Astrocyte (in vitro differentiated cells and primary cell): ENCODE results near the gene DHRS13. TPM values are rescaled to one million over a fixed set of nuclear protein-coding genes. Genes with fewer than 3 reads are reported as not detected.
"Not testable (repeated sequence)": the region's sequence is repeated elsewhere in the genome, so short reads cannot be mapped to it uniquely, and the experiment has no call there.

Experiments
- DNase-seq: peaks from one replicate; pipeline ENCODE4 v3.0.0-alpha.2; 2010; ENCODE audit warnings: low read depth
- FAIRE-seq: peaks from 2 replicates; lab custom pipeline; 2011; peaks lifted over from hg19 to GRCh38; lab: Jason Lieb, UNC
- H2AFZ ChIP-seq: 2 replicates; pipeline ENCODE4 v1.6.0; 2012; ENCODE audit warnings: low read depth, low read length, inconsistent platforms
- H3K27ac ChIP-seq: 2 replicates; pipeline ENCODE4 v1.5.1; 2011; ENCODE audit warnings: low read depth, low read length, inconsistent platforms
- H3K27me3 ChIP-seq: 2 replicates; pipeline ENCODE4 v1.6.0; 2011; ENCODE audit warnings: low read length, inconsistent platforms; ENCODE audit not compliant: insufficient read depth
- H3K36me3 ChIP-seq: 2 replicates; pipeline ENCODE4 v1.5.1; 2011; ENCODE audit warnings: low read length, inconsistent platforms; ENCODE audit not compliant: insufficient read depth
- H3K4me1 ChIP-seq: 2 replicates; pipeline ENCODE4 v1.5.1; 2011; ENCODE audit warnings: low read length, inconsistent platforms; ENCODE audit not compliant: insufficient read depth
- H3K4me2 ChIP-seq: 2 replicates; pipeline ENCODE4 v1.6.0; 2012; ENCODE audit warnings: low read length, inconsistent platforms
- H3K4me3 ChIP-seq: 2 replicates; pipeline ENCODE4 v1.5.1; 2011; ENCODE audit warnings: low read depth, mild to moderate bottlenecking, low read length, inconsistent platforms; ENCODE audit not compliant: insufficient read depth
- H3K79me2 ChIP-seq: 2 replicates; pipeline ENCODE4 v1.6.0; 2012; ENCODE audit warnings: mild to moderate bottlenecking, low read length, inconsistent platforms; ENCODE audit not compliant: insufficient read depth
- H3K9ac ChIP-seq: 2 replicates; pipeline ENCODE4 v1.6.0; 2012; ENCODE audit warnings: mild to moderate bottlenecking, low read length, inconsistent platforms
- H3K9me3 ChIP-seq: 2 replicates; pipeline ENCODE4 v1.5.1; 2012; ENCODE audit warnings: low read depth, mild to moderate bottlenecking, low read length, inconsistent platforms; ENCODE audit not compliant: insufficient read depth
- H4K20me1 ChIP-seq: 2 replicates; pipeline ENCODE4 v1.6.0; 2012; ENCODE audit warnings: low read length, inconsistent platforms; ENCODE audit not compliant: insufficient read depth
- H3K27ac Mint-ChIP-seq: one replicate; pipeline ENCODE4 v1.8.0; 2021; ENCODE audit warnings: mild to moderate bottlenecking, mixed read lengths; ENCODE audit not compliant: unreplicated experiment
- H3K27me3 Mint-ChIP-seq: one replicate; pipeline ENCODE4 v1.8.0; 2021; ENCODE audit warnings: low read depth, mixed read lengths; ENCODE audit not compliant: unreplicated experiment
- H3K36me3 Mint-ChIP-seq: one replicate; pipeline ENCODE4 v1.8.0; 2021; ENCODE audit warnings: low read depth, mixed read lengths; ENCODE audit not compliant: unreplicated experiment
- H3K4me1 Mint-ChIP-seq: one replicate; pipeline ENCODE4 v1.8.0; 2021; ENCODE audit warnings: low read depth, mixed read lengths; ENCODE audit not compliant: unreplicated experiment
- H3K4me3 Mint-ChIP-seq: one replicate; pipeline ENCODE4 v1.8.0; 2021; ENCODE audit warnings: mild to moderate bottlenecking, moderate library complexity, mixed read lengths; ENCODE audit not compliant: unreplicated experiment
- H3K9me3 Mint-ChIP-seq: one replicate; pipeline ENCODE4 v1.8.0; 2021; ENCODE audit warnings: mild to moderate bottlenecking, mixed read lengths; ENCODE audit not compliant: unreplicated experiment
- EZH2 ChIP-seq: IDR thresholded peaks from 2 replicates; pipeline ENCODE4 v1.6.1; 2012; ENCODE audit warnings: mild to moderate bottlenecking, low read length, inconsistent platforms; ENCODE audit not compliant: insufficient read depth
- microRNA-seq: library from miRNA; unstranded; fragments of <30 nt; microRNA quantifications from one replicate; pipeline ENCODE4 v1.2.0, GENCODE V29; 2020
- total RNA-seq: library from RNA; stranded (reverse); gene quantifications from 2 replicates; pipeline ENCODE4 v1.2.1, GENCODE V29; 2021
- TF ChIP-seq, protein P1 (sequence below): IDR thresholded peaks from 2 replicates; pipeline ENCODE4 v1.5.1; 2011; ENCODE audit warnings: low read depth, mild to moderate bottlenecking, inconsistent platforms, low read length, moderate library complexity; ENCODE audit not compliant: insufficient read depth

The DHRS13 gene
- total RNA-seq, 1 donor from 2014 or later: 4.3 TPM

DNA sequence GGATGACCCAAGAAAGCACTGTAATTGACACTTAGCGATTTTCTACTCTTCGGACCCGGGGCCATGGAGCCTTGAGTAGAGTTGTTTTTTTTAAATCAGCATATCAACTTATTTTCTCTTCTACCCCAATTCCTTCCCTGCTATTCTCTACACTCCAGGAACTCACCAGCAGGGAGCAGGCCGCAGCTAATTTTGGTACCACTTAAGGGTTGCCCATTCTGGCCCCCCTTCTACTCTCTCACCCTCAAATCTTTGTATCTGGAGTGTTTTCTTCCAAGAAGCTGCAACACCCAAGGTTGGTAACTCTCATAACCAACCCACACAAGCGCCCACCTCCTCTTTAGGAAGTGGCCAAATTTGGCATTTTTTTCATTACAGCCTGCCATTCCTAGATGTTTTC, 53.6 kb downstream of the DHRS13 start:
- H3K27me3 Mint-ChIP-seq: no peaks in the 10 kb centered on the region
- H4K20me1 ChIP-seq: no peaks in the 10 kb centered on the region
- no peak overlapping the region for H3K4me3 ChIP-seq
- no peak overlapping the region for H3K27ac Mint-ChIP-seq
- no peaks in the 10 kb centered on the region for H3K4me1 ChIP-seq
- no peak overlapping the region for H2AFZ ChIP-seq
- FAIRE-seq (no peak), DNase-seq (no peak)
- H3K4me2 ChIP-seq: no peak overlapping the region
- no peaks in the 10 kb centered on the region for H3K9me3 Mint-ChIP-seq
- no peak overlapping the region for H3K9ac ChIP-seq
- no peaks in the 10 kb centered on the region for H3K9me3 ChIP-seq
- no peaks in the 10 kb centered on the region for H3K79me2 ChIP-seq
- no peaks in the 10 kb centered on the region for H3K36me3 ChIP-seq
- TF ChIP-seq EZH2: no peak
- TF ChIP-seq, protein P1, sequence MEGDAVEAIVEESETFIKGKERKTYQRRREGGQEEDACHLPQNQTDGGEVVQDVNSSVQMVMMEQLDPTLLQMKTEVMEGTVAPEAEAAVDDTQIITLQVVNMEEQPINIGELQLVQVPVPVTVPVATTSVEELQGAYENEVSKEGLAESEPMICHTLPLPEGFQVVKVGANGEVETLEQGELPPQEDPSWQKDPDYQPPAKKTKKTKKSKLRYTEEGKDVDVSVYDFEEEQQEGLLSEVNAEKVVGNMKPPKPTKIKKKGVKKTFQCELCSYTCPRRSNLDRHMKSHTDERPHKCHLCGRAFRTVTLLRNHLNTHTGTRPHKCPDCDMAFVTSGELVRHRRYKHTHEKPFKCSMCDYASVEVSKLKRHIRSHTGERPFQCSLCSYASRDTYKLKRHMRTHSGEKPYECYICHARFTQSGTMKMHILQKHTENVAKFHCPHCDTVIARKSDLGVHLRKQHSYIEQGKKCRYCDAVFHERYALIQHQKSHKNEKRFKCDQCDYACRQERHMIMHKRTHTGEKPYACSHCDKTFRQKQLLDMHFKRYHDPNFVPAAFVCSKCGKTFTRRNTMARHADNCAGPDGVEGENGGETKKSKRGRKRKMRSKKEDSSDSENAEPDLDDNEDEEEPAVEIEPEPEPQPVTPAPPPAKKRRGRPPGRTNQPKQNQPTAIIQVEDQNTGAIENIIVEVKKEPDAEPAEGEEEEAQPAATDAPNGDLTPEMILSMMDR: no peak
- H3K27me3 ChIP-seq: no peaks in the 10 kb centered on the region
- H3K36me3 Mint-ChIP-seq: no peaks in the 10 kb centered on the region
- H3K4me1 Mint-ChIP-seq: no peaks in the 10 kb centered on the region
- no peak overlapping the region for H3K4me3 Mint-ChIP-seq
- H3K27ac ChIP-seq: no peak overlapping the region

DNA sequence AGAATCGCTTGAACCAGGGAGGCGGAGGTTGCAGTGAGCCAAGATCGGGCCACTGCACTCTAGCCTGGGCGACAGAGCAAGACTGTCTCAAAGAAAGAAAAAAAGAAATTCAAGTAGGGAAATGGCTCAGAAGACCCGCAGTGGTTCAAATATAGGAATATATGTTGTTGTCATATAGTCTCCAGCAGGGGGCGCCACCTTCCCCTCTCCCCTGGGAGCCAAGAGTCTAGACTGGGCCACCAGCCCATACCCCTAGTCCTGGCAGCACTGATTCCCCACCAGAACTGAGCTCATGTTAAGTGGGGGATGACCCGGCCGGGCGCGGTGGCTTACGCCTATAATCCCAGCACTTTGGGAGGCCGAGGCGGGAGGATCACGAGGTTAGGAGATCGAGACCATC, 54.2 kb downstream of the DHRS13 start:
- H3K36me3 Mint-ChIP-seq, H3K4me2 ChIP-seq, H3K27me3 ChIP-seq, H3K9me3 ChIP-seq, H3K4me1 Mint-ChIP-seq, FAIRE-seq, H4K20me1 ChIP-seq, H3K27ac ChIP-seq, H3K4me1 ChIP-seq, H3K4me3 Mint-ChIP-seq, H3K9me3 Mint-ChIP-seq, H2AFZ ChIP-seq, DNase-seq, H3K79me2 ChIP-seq, H3K4me3 ChIP-seq, H3K36me3 ChIP-seq, H3K9ac ChIP-seq, H3K27ac Mint-ChIP-seq, H3K27me3 Mint-ChIP-seq: not testable (repeated sequence)

Small RNAs within 50 kb of the gene (microRNA-seq; reads per million reads assigned to microRNA genes)
- gene MIR451B: not detected

Other genes with a start within 250 kb of the DHRS13 start
- 71.2 and 73.3 TPM in 2 replicates for gene SDF2, start 241.2 kb downstream of the DHRS13 start, total RNA-seq
- gene SUPT6H, start 240.9 kb downstream of the DHRS13 start, total RNA-seq: 90.1 and 95.9 TPM in 2 replicates
- gene PROCA1, start 191.2 kb downstream of the DHRS13 start, total RNA-seq: 2.7 and 3.4 TPM in 2 replicates
- 145 and 150 TPM in 2 replicates for gene RAB34, start 185.2 kb downstream of the DHRS13 start, total RNA-seq
- 901 and 1,068 TPM in 2 replicates for gene RPL23A, start 183.1 kb downstream of the DHRS13 start, total RNA-seq
- gene TLCD1, start 176.8 kb downstream of the DHRS13 start, total RNA-seq: 24.6 and 25.1 TPM in 2 replicates
- gene NEK8, start 174.3 kb downstream of the DHRS13 start, total RNA-seq: 4.3 TPM in 2 replicates
- gene TRAF4, start 159.1 kb downstream of the DHRS13 start, total RNA-seq: 132 and 143 TPM in 2 replicates
- 51.4 and 53.0 TPM in 2 replicates for gene FAM222B, start 60.3 kb downstream of the DHRS13 start, total RNA-seq
- gene ERAL1, start 48.1 kb downstream of the DHRS13 start, total RNA-seq: 38.2 and 38.4 TPM in 2 replicates
- gene FLOT2, start 5.3 kb downstream of the DHRS13 start, total RNA-seq: 84.4 and 87.3 TPM in 2 replicates
- gene PHF12, start 48.4 kb upstream of the DHRS13 start, total RNA-seq: 41.6 and 46.7 TPM in 2 replicates
- not detected in 2 replicates for gene SEZ6, start 103.0 kb upstream of the DHRS13 start, total RNA-seq
- 1.8 and 2.6 TPM in 2 replicates for gene PIPOX, start 140.1 kb upstream of the DHRS13 start, total RNA-seq